GM12873 (cell line): ENCODE data around the gene TMCO2.

Experiments used
- TF ChIP-seq, protein P1 (sequence below): IDR thresholded peaks from 2 replicates; pipeline ENCODE4 v1.5.1; 2012; ENCODE audit warnings: low read depth, mild to moderate bottlenecking, moderate library complexity, low read length, control low read depth; ENCODE audit not compliant: insufficient read depth; ENCODE audit errors: missing control alignments

The TMCO2 gene

GRCh38 chr1:40226192-40226591 lies 21.5 kb upstream of the TMCO2 start:
- TF ChIP-seq, protein P1, sequence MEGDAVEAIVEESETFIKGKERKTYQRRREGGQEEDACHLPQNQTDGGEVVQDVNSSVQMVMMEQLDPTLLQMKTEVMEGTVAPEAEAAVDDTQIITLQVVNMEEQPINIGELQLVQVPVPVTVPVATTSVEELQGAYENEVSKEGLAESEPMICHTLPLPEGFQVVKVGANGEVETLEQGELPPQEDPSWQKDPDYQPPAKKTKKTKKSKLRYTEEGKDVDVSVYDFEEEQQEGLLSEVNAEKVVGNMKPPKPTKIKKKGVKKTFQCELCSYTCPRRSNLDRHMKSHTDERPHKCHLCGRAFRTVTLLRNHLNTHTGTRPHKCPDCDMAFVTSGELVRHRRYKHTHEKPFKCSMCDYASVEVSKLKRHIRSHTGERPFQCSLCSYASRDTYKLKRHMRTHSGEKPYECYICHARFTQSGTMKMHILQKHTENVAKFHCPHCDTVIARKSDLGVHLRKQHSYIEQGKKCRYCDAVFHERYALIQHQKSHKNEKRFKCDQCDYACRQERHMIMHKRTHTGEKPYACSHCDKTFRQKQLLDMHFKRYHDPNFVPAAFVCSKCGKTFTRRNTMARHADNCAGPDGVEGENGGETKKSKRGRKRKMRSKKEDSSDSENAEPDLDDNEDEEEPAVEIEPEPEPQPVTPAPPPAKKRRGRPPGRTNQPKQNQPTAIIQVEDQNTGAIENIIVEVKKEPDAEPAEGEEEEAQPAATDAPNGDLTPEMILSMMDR, result no peak

DNA sequence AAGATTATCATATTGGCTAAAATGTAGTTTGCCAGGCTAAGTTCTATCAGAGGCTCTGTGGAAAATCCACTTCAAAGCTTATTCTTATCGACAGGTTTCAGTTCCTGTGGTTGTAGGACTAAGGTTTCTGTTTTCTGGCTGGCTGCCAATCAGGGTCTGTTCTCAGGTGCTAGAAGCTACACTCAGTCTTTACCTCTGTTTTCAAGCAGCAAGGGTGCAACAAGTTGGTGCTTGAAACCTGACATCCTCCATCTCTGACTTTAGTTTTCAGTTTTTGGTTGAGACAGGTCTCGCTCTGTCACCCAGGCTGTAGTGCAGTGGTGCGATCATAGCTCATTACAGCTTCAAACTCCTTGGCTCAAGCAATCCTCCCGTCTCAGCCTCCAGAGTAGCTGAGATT lies 15.3 kb upstream of the TMCO2 start:
- TF ChIP-seq, protein P1, result no peak

- TF ChIP-seq, protein P1, result no peak
Measured at GRCh38 chr1:40239626-40240025, 8.1 kb upstream of the TMCO2 start.

DNA sequence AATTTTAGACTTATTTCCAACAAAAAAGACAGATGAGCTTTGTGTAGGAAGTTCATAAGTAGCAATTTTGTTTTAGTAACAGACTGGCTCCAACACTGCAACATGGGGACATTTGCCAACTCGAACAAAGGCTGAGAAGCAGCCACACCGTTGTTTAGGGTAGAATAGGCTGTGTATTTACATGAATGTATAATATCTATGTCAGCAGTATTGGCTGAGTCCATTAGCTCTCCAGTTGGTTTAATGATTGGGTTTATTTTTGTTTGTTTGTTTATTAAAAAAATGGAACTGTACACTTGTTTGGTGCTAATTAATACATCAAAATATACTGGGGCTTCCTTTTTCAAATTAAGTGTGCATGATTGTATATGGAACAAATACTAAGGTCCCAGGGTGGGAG lies 7.3 kb upstream of the TMCO2 start:
- TF ChIP-seq, protein P1, result no peak

- TF ChIP-seq, protein P1, result no peak
Measured at GRCh38 chr1:40241362-40241761, 6.4 kb upstream of the TMCO2 start.

- TF ChIP-seq, protein P1, result no peak
Measured at GRCh38 chr1:40243351-40243750, 4.4 kb upstream of the TMCO2 start.

GRCh38 chr1:40244138-40244744 lies 3.5 kb upstream of the TMCO2 start:
- TF ChIP-seq, protein P1, result no peak
